HCT116 (cell line): ENCODE data around the gene FTO.

Experiments
- CTCF ChIP-seq, 3 experiments: fragments of 200-600 bp in 1 of 3; sonication (generic) in 1 of 3; IDR thresholded peaks in 2 of 3; conservative IDR thresholded peaks in 1 of 3; 2 replicates each; pipeline ENCODE4 v1.5.1; 2012 to 2017; ENCODE audit warnings: low read depth in 2 of 3, low read length in 2 of 3, antibody characterized with exemption in 1 of 3, borderline replicate concordance in 1 of 3, control low read depth in 1 of 3, mild to moderate bottlenecking in 1 of 3, mixed read lengths in 1 of 3, mixed run types in 1 of 3, moderate library complexity in 1 of 3; ENCODE audit not compliant: insufficient read depth in 1 of 3
- FOSL1 ChIP-seq: IDR thresholded peaks from 2 replicates; pipeline ENCODE4 v1.6.1; 2012; ENCODE audit warnings: low read depth
- SRF ChIP-seq: IDR thresholded peaks from 2 replicates; pipeline ENCODE4 v1.6.1; 2012; ENCODE audit warnings: low read depth
- TF ChIP-seq, protein P1 (sequence below): IDR thresholded peaks from 2 replicates; pipeline ENCODE4 v1.6.1; 2012; ENCODE audit warnings: low read depth

DNA sequence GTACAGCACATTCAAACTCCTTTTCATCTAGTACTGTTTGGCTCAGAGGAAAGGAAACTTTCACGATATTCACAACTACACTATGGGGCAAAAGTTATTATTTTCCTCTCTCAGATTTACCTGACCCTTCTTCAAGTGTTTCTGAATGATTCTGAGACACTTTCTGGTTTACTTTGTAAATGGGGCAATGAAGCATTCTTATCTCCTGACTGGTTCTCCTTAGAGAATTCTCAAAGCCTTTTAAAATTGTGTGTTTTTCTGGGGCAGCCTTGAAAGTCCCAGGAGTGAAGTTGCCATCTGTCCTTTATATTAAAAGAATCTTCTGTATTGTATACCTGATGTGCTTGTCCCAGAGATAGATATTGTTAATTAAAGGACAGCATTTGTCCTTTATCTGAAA lies 264.9 kb downstream of the FTO start:
- TF ChIP-seq, protein P1, sequence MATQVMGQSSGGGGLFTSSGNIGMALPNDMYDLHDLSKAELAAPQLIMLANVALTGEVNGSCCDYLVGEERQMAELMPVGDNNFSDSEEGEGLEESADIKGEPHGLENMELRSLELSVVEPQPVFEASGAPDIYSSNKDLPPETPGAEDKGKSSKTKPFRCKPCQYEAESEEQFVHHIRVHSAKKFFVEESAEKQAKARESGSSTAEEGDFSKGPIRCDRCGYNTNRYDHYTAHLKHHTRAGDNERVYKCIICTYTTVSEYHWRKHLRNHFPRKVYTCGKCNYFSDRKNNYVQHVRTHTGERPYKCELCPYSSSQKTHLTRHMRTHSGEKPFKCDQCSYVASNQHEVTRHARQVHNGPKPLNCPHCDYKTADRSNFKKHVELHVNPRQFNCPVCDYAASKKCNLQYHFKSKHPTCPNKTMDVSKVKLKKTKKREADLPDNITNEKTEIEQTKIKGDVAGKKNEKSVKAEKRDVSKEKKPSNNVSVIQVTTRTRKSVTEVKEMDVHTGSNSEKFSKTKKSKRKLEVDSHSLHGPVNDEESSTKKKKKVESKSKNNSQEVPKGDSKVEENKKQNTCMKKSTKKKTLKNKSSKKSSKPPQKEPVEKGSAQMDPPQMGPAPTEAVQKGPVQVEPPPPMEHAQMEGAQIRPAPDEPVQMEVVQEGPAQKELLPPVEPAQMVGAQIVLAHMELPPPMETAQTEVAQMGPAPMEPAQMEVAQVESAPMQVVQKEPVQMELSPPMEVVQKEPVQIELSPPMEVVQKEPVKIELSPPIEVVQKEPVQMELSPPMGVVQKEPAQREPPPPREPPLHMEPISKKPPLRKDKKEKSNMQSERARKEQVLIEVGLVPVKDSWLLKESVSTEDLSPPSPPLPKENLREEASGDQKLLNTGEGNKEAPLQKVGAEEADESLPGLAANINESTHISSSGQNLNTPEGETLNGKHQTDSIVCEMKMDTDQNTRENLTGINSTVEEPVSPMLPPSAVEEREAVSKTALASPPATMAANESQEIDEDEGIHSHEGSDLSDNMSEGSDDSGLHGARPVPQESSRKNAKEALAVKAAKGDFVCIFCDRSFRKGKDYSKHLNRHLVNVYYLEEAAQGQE, result no peak
- no peak for TF ChIP-seq CTCF (IDR thresholded peaks at IDR 0.05 in 2 of 3, conservative IDR thresholded peaks at IDR 0.05 in 1 of 3; ENCODE audit: borderline replicate concordance in 1 of 3, insufficient read depth in 1 of 3, low read depth in 2 of 3, low read length in 2 of 3)
- no peak for TF ChIP-seq FOSL1
- no peak for TF ChIP-seq SRF
